Endodermal cell (in vitro differentiated cells): ENCODE measurements around the gene BTBD16. TPM values are rescaled to one million over a fixed set of nuclear protein-coding genes. Genes with fewer than 3 reads are reported as not detected.

Source experiments
- DNase-seq: peaks from one replicate; pipeline ENCODE4 v3.0.0-alpha.2; 2017
- H3K27ac ChIP-seq: 2 replicates; pipeline ENCODE4 v1.5.1; 2013; ENCODE audit warnings: mild to moderate bottlenecking, low read depth, low read length, moderate library complexity
- H3K27me3 ChIP-seq: 2 replicates; pipeline ENCODE4 v1.6.1; 2013; ENCODE audit warnings: mild to moderate bottlenecking, low read length, moderate library complexity; ENCODE audit not compliant: insufficient read depth, control insufficient read depth, poor library complexity, severe bottlenecking
- H3K36me3 ChIP-seq: 2 replicates; pipeline ENCODE4 v1.7.0; 2013; ENCODE audit warnings: mild to moderate bottlenecking, low read length, moderate library complexity; ENCODE audit not compliant: control insufficient read depth, insufficient read depth
- H3K4me1 ChIP-seq: one replicate; pipeline ENCODE4 v1.7.0; 2013; ENCODE audit warnings: low read length; ENCODE audit not compliant: control insufficient read depth, insufficient read depth
- H3K4me3 ChIP-seq: 2 replicates; pipeline ENCODE4 v1.5.1; 2013; ENCODE audit warnings: mild to moderate bottlenecking, low read length, moderate library complexity
- H3K9ac ChIP-seq: 2 replicates; pipeline ENCODE4 v1.6.1; 2013; ENCODE audit warnings: mild to moderate bottlenecking, low read length, moderate library complexity; ENCODE audit not compliant: poor library complexity, severe bottlenecking; ENCODE audit errors: extremely low read depth
- H3K9me3 ChIP-seq: 2 replicates; pipeline ENCODE4 v1.6.1; 2013; ENCODE audit warnings: mild to moderate bottlenecking, low read length, moderate library complexity; ENCODE audit not compliant: control insufficient read depth
- H3K27ac Mint-ChIP-seq: 2 replicates; pipeline ENCODE4 v1.8.0; 2020; ENCODE audit warnings: mixed read lengths
- H3K27me3 Mint-ChIP-seq: 2 replicates; pipeline ENCODE4 v1.8.0; 2021; ENCODE audit warnings: mild to moderate bottlenecking, mixed read lengths; ENCODE audit not compliant: insufficient read depth
- H3K36me3 Mint-ChIP-seq: 2 replicates; pipeline ENCODE4 v1.8.0; 2020; ENCODE audit warnings: low read depth, mixed read lengths
- H3K4me1 Mint-ChIP-seq: 2 replicates; pipeline ENCODE4 v1.8.0; 2020; ENCODE audit warnings: mixed read lengths
- H3K4me3 Mint-ChIP-seq: 2 replicates; pipeline ENCODE4 v1.8.0; 2020; ENCODE audit warnings: mild to moderate bottlenecking, moderate library complexity, mixed read lengths
- H3K9me3 Mint-ChIP-seq: 2 replicates; pipeline ENCODE4 v1.8.0; 2020; ENCODE audit warnings: mild to moderate bottlenecking, mixed read lengths
- WGBS, 2 experiments: methylation state at CpG; one replicate each; pipeline versions ENCODE4 v1.1.5 to v1.1.7; 2013; ENCODE audit warnings: missing lambda C conversion rate in 2 of 2, mixed read lengths in 1 of 2; ENCODE audit not compliant: insufficient coverage in 1 of 2, insufficient read length in 1 of 2; 5-methylcytosine and 5-hydroxymethylcytosine counted together
- total RNA-seq, 2 donors: library from RNA; stranded (reverse); fragmentation: NEBNext Ultra II Directional in 1 of 2; extraction: Animal tissue kit (Norgen Biotek cat#: 25700) in 1 of 2; gene quantifications; 2 replicates in 1 of 2; 3 replicates in 1 of 2; pipeline ENCODE4 v1.2.1, GENCODE V29; 2021
- TF ChIP-seq, protein P1 (sequence below): fragments of 200-600 bp; sonication (generic); conservative IDR thresholded peaks from 2 replicates; pipeline ENCODE4 v1.5.0; 2021; ENCODE audit warnings: antibody characterized with exemption, mild to moderate bottlenecking

Gene BTBD16
- total RNA-seq, 2 donors from 2014 or later, result not detected

DNA sequence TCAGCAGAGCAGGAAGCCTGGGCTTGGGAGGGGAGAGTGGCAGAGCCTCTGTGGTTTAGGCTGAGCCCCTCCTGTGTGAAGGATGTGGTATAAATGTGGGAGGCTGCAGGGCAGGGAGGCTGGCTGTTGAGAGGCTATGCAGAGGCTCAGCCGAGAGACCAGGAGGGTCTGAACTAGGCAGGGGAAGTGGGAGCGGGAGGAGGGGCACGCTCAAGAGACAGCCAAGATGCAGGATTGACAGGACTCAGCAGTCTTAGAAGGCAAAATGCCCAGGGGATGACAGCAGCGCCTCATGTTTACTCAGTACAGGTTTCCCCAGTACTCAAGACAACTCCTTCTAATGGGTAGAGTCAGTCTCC is 24.3 kb downstream of the BTBD16 start:
- Mint-ChIP-seq H3K9me3 (no peaks in the 10 kb centered on the region), H3K27ac (no peak overlapping the region), H3K4me1 (peaks cover 16% of the 10 kb centered on the region), H3K27me3 (no peaks in the 10 kb centered on the region), H3K36me3 (no peaks in the 10 kb centered on the region), H3K4me3 (no peak overlapping the region)
- 89 to 94% methylated on average over 3 to 4 of the region's 4 CpGs for WGBS, 2 experiments
- no peak for DNase-seq
- TF ChIP-seq, protein P1, sequence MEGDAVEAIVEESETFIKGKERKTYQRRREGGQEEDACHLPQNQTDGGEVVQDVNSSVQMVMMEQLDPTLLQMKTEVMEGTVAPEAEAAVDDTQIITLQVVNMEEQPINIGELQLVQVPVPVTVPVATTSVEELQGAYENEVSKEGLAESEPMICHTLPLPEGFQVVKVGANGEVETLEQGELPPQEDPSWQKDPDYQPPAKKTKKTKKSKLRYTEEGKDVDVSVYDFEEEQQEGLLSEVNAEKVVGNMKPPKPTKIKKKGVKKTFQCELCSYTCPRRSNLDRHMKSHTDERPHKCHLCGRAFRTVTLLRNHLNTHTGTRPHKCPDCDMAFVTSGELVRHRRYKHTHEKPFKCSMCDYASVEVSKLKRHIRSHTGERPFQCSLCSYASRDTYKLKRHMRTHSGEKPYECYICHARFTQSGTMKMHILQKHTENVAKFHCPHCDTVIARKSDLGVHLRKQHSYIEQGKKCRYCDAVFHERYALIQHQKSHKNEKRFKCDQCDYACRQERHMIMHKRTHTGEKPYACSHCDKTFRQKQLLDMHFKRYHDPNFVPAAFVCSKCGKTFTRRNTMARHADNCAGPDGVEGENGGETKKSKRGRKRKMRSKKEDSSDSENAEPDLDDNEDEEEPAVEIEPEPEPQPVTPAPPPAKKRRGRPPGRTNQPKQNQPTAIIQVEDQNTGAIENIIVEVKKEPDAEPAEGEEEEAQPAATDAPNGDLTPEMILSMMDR, result no peak
- Histone ChIP-seq H3K9ac (no peak overlapping the region), H3K9me3 (no peaks in the 10 kb centered on the region), H3K27me3 (no peaks in the 10 kb centered on the region), H3K4me3 (no peak overlapping the region), H3K36me3 (no peaks in the 10 kb centered on the region), H3K4me1 (peaks cover 6% of the 10 kb centered on the region), H3K27ac (no peak overlapping the region)

DNA sequence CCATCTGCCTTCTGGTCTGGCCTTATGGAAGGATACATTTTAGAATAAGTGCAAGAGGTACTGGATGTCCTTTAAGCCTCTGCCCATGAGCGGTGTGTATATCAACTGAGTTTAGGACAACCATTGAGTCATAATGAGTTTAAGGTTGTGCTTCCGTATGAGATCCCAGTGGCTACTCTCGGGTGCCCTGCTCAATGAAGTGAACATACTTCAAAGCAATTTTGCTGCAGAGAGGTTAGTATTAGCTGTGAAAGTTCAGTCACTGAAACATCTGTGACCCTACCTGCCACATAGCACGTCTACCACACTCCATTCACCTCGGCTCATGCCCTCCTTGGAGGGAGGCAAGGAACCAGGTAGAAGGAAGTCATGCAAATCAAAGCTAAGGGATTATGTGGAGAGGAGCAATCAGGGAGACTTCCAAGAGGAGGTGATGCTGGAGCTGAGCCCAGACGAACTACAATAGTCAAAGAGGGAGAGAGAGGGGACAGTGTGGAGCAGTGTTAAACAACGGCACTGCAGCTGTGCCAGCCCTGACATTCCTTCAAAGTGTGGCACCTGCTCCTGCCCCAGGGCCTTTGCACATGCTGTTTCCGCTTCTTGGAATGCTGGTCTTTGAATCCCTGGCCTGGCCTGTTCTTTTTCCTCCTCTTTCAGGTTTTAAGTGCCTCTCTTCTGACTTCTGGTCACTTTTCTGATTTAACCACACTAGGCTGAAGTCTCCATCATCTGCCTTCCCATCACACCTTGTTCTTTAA is 25.4 kb downstream of the BTBD16 start:
- Histone ChIP-seq H3K36me3 (no peaks in the 10 kb centered on the region), H3K4me1 (peaks cover 6% of the 10 kb centered on the region), H3K27me3 (no peaks in the 10 kb centered on the region), H3K4me3 (no peak overlapping the region), H3K9ac (no peak overlapping the region), H3K27ac (no peak overlapping the region), H3K9me3 (no peaks in the 10 kb centered on the region)
- Mint-ChIP-seq H3K9me3 (no peaks in the 10 kb centered on the region), H3K36me3 (no peaks in the 10 kb centered on the region), H3K4me1 (peaks cover 16% of the 10 kb centered on the region), H3K27me3 (no peaks in the 10 kb centered on the region), H3K27ac (no peak overlapping the region), H3K4me3 (no peak overlapping the region)
- WGBS, 2 experiments, result 90 to 96% methylated on average over 7 to 8 of the region's 8 CpGs
- no peak for DNase-seq
- TF ChIP-seq, protein P1, result no peak

DNA sequence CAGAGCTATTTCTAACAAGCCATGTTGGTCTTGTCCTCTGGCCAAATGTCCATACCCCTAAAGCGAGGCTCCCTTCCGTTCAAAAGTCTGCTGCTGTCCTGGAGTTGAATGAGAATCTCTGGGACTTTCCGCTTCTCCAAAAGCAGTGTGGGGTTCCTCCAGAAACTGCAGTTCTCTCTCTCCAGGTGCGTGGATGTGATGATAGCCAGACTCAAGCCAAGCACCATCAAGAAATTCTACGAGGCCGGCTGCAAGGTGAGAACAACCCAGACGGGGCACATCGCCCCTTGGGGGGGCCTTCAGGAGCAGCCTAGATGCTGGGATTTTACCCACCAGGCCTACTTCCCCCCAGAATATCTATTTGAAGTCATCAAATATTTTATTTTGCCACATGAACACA is 26.5 kb downstream of the BTBD16 start:
- WGBS, 2 experiments, result 89 to 100% methylated on average over 3 to 8 of the region's 8 CpGs
- no peaks in the 10 kb centered on the region for H3K27me3 ChIP-seq
- peaks cover 6% of the 10 kb centered on the region for H3K4me1 ChIP-seq
- no peak overlapping the region for H3K4me3 ChIP-seq
- no peak overlapping the region for H3K4me3 Mint-ChIP-seq
- no peak for DNase-seq
- no peaks in the 10 kb centered on the region for H3K27me3 Mint-ChIP-seq
- H3K27ac ChIP-seq, result no peak overlapping the region
- H3K9me3 ChIP-seq, result no peaks in the 10 kb centered on the region
- TF ChIP-seq, protein P1, result no peak
- H3K9me3 Mint-ChIP-seq, result no peaks in the 10 kb centered on the region
- H3K9ac ChIP-seq, result no peak overlapping the region
- no peaks in the 10 kb centered on the region for H3K36me3 Mint-ChIP-seq
- H3K4me1 Mint-ChIP-seq, result peaks cover 16% of the 10 kb centered on the region
- no peaks in the 10 kb centered on the region for H3K36me3 ChIP-seq
- H3K27ac Mint-ChIP-seq, result no peak overlapping the region
